Measurements from ENCODE around the gene PHETA1. TPM values are rescaled to one million over a fixed set of nuclear protein-coding genes. Genes with fewer than 3 reads are reported as not detected.

PHETA1 gene
- polyA plus RNA-seq, 1 donor from 2014 or later, result 25.4 TPM

- H3F3A ChIP-seq (ENCODE audit: insufficient read depth, low read length, poor library complexity, severe bottlenecking), result no peaks in the 10 kb centered on the region
- H3K4me2 ChIP-seq (ENCODE audit: low read length), result peak overlapping the region; percentile 91
- no peaks in the 10 kb centered on the region for H4K20me1 ChIP-seq (ENCODE audit: insufficient read depth)
- peak overlapping the region; percentile 82 for H3K9ac ChIP-seq (ENCODE audit: low read length)
- TF ChIP-seq EP300 (conservative IDR thresholded peaks at IDR 0.05; ENCODE audit: poor library complexity, severe bottlenecking), result no peak
- no peak for TF ChIP-seq MXI1 (conservative IDR thresholded peaks at IDR 0.05; ENCODE audit: poor library complexity, severe bottlenecking)
- no peak for TF ChIP-seq TAF1 (IDR thresholded peaks at IDR 0.05; ENCODE audit: low read depth)
- TF ChIP-seq CTCF (IDR thresholded peaks at IDR 0.05; ENCODE audit: poor library complexity, severe bottlenecking), result no peak
- no peak for TF ChIP-seq SMC3 (conservative IDR thresholded peaks at IDR 0.05; ENCODE audit: poor library complexity)
- no peak for TF ChIP-seq EZH2 (IDR thresholded peaks at IDR 0.05; ENCODE audit: borderline replicate concordance, insufficient read depth, low read length, poor library complexity, severe bottlenecking)
- H3K79me2 ChIP-seq (replicated peaks; ENCODE audit: insufficient read depth, low read length), result peaks cover 21% of the 10 kb centered on the region
- H3K27me3 ChIP-seq (ENCODE audit: insufficient read depth, low read depth, low read length), result no peaks in the 10 kb centered on the region
- no peaks in the 10 kb centered on the region for H3K9me3 ChIP-seq (ENCODE audit: low read length)
- H3K4me3 ChIP-seq (ENCODE audit: low read length), result peak overlapping the region; percentile 99
- H3K27ac ChIP-seq (ENCODE audit: low read length), result no peak overlapping the region
- no peaks in the 10 kb centered on the region for H3K9me2 ChIP-seq (ENCODE audit: insufficient read depth, low read length)
- H2AFZ ChIP-seq (ENCODE audit: low read depth, low read length), result no peak overlapping the region
- H3K36me3 ChIP-seq (ENCODE audit: insufficient read depth, low read length), result no peaks in the 10 kb centered on the region
These were observed 1.2 kb downstream of the PHETA1 start for GRCh38 chr12:111367661-111368221.

- Histone ChIP-seq H3K27me3 (ENCODE audit: insufficient read depth, low read depth, low read length) (no peaks in the 10 kb centered on the region), H3K27ac (ENCODE audit: low read length) (no peak overlapping the region), H3K4me3 (ENCODE audit: low read length) (no peak overlapping the region), H3K4me2 (ENCODE audit: low read length) (no peak overlapping the region), H3F3A (ENCODE audit: insufficient read depth, low read length, poor library complexity, severe bottlenecking) (no peaks in the 10 kb centered on the region), H4K20me1 (ENCODE audit: insufficient read depth) (no peaks in the 10 kb centered on the region), H3K79me2 (replicated peaks; ENCODE audit: insufficient read depth, low read length) (peaks cover 21% of the 10 kb centered on the region), H3K9ac (ENCODE audit: low read length) (no peak overlapping the region), H3K9me2 (ENCODE audit: insufficient read depth, low read length) (no peaks in the 10 kb centered on the region), H3K9me3 (ENCODE audit: low read length) (no peaks in the 10 kb centered on the region), H3K36me3 (ENCODE audit: insufficient read depth, low read length) (no peaks in the 10 kb centered on the region), H2AFZ (ENCODE audit: low read depth, low read length) (no peak overlapping the region)
- TF ChIP-seq CTCF (IDR thresholded peaks at IDR 0.05; ENCODE audit: poor library complexity, severe bottlenecking), result no peak
- TF ChIP-seq RAD21 (conservative IDR thresholded peaks at IDR 0.05), result no peak
- no peak for TF ChIP-seq SMC3 (conservative IDR thresholded peaks at IDR 0.05; ENCODE audit: poor library complexity)
- TF ChIP-seq TAF1 (IDR thresholded peaks at IDR 0.05; ENCODE audit: low read depth), result no peak
- no peak for TF ChIP-seq EZH2 (IDR thresholded peaks at IDR 0.05; ENCODE audit: borderline replicate concordance, insufficient read depth, low read length, poor library complexity, severe bottlenecking)
- TF ChIP-seq MXI1 (conservative IDR thresholded peaks at IDR 0.05; ENCODE audit: poor library complexity, severe bottlenecking), result no peak
These were observed 2.3 kb downstream of the PHETA1 start for GRCh38 chr12:111366583-111366982.

GRCh38 chr12:111366075-111366474 lies 2.8 kb downstream of the PHETA1 start:
- Histone ChIP-seq H2AFZ (ENCODE audit: low read depth, low read length) (no peak overlapping the region), H3K9ac (ENCODE audit: low read length) (no peak overlapping the region), H3K27me3 (ENCODE audit: insufficient read depth, low read depth, low read length) (no peaks in the 10 kb centered on the region), H3K79me2 (replicated peaks; ENCODE audit: insufficient read depth, low read length) (peaks cover 21% of the 10 kb centered on the region), H3K36me3 (ENCODE audit: insufficient read depth, low read length) (no peaks in the 10 kb centered on the region), H3K9me2 (ENCODE audit: insufficient read depth, low read length) (no peaks in the 10 kb centered on the region), H3K4me2 (ENCODE audit: low read length) (no peak overlapping the region), H3F3A (ENCODE audit: insufficient read depth, low read length, poor library complexity, severe bottlenecking) (no peaks in the 10 kb centered on the region), H3K9me3 (ENCODE audit: low read length) (no peaks in the 10 kb centered on the region), H4K20me1 (ENCODE audit: insufficient read depth) (no peaks in the 10 kb centered on the region), H3K4me3 (ENCODE audit: low read length) (no peak overlapping the region), H3K27ac (ENCODE audit: low read length) (no peak overlapping the region)
- no peak for TF ChIP-seq TAF1 (IDR thresholded peaks at IDR 0.05; ENCODE audit: low read depth)
- no peak for TF ChIP-seq REST (IDR thresholded peaks at IDR 0.05; ENCODE audit: borderline replicate concordance)
- TF ChIP-seq SMC3 (conservative IDR thresholded peaks at IDR 0.05; ENCODE audit: poor library complexity), result no peak
- no peak for TF ChIP-seq EP300 (conservative IDR thresholded peaks at IDR 0.05; ENCODE audit: poor library complexity, severe bottlenecking)
- no peak for TF ChIP-seq POLR2AphosphoS5 (IDR thresholded peaks at IDR 0.05)
- TF ChIP-seq CTCF (IDR thresholded peaks at IDR 0.05; ENCODE audit: poor library complexity, severe bottlenecking), result no peak
